Measurements from ENCODE around the gene CCDC117.

DNA sequence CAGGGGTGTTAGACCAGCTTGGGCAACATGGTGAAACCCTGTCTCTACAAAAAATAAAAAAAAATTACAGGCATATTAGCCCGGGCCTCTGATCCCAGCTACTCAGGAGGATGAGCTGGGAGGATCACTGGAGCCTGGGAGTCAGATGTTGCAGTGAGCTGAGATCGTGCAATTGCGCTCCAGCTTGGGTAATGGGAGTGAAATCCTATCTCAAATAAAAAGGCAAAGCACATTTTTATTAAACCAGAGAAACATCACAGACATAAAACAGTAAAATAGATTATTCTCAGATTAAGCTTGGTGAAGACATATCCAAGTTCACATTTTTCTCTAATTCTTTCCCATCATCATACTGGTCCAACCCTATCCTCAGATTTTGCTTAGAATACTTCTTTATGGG, 57.9 kb downstream of the CCDC117 start:
- TF ChIP-seq, protein P1, sequence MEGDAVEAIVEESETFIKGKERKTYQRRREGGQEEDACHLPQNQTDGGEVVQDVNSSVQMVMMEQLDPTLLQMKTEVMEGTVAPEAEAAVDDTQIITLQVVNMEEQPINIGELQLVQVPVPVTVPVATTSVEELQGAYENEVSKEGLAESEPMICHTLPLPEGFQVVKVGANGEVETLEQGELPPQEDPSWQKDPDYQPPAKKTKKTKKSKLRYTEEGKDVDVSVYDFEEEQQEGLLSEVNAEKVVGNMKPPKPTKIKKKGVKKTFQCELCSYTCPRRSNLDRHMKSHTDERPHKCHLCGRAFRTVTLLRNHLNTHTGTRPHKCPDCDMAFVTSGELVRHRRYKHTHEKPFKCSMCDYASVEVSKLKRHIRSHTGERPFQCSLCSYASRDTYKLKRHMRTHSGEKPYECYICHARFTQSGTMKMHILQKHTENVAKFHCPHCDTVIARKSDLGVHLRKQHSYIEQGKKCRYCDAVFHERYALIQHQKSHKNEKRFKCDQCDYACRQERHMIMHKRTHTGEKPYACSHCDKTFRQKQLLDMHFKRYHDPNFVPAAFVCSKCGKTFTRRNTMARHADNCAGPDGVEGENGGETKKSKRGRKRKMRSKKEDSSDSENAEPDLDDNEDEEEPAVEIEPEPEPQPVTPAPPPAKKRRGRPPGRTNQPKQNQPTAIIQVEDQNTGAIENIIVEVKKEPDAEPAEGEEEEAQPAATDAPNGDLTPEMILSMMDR (conservative IDR thresholded peaks at IDR 0.05; ENCODE audit: low read depth, low read length), result no peak
- TF ChIP-seq EZH2 (IDR thresholded peaks at IDR 0.05; ENCODE audit: borderline replicate concordance, low read depth, low read length, poor library complexity, severe bottlenecking), result no peak
